ENCODE measurements around the gene MAGEH1.
"Not testable (repeated sequence)": the region's sequence is repeated elsewhere in the genome, so short reads cannot be mapped to it uniquely, and the experiment has no call there.

MAGEH1 gene

GRCh38 chrX:55451990-55452832 lies at the start of gene MAGEH1:
Gene MAGEH1 (plus strand): TSS chrX:55452127. CDS start chrX:55452375, 248 bp downstream.
- Histone ChIP-seq H3K4me1 (ENCODE audit: control insufficient read depth, insufficient read depth, low read length) (no peaks in the 10 kb centered on the region), H3K9ac (ENCODE audit: low read length in 2 of 2) (peak within 1 kb of the TSS; percentile 75 to 78), H3K36me3 (ENCODE audit: control insufficient read depth in 2 of 2, insufficient read depth in 2 of 2, low read length in 2 of 2) (no peaks in the 10 kb centered on the region), H3K4me3 (ENCODE audit: low read length in 2 of 2) (peak within 1 kb of the TSS; percentile 64 to 80), H3K9me3 (ENCODE audit: control insufficient read depth in 2 of 2, low read length in 2 of 2) (no peaks in the 10 kb centered on the region), H3K27ac (ENCODE audit: low read length) (peak within 1 kb of the TSS; percentile 69), H3K27me3 (ENCODE audit: control insufficient read depth in 1 of 2, insufficient read depth in 2 of 2, low read length in 2 of 2) (no peaks in the 10 kb centered on the region)

GRCh38 chrX:55427079-55427478 lies 24.8 kb upstream of the MAGEH1 start:
- not testable (repeated sequence) for H3K9me3 ChIP-seq (ENCODE audit: control insufficient read depth in 2 of 2, low read length in 2 of 2); H3K4me3 ChIP-seq (ENCODE audit: low read length in 2 of 2); H3K36me3 ChIP-seq (ENCODE audit: control insufficient read depth in 2 of 2, insufficient read depth in 2 of 2, low read length in 2 of 2); H3K27ac ChIP-seq (ENCODE audit: low read length); H3K9ac ChIP-seq (ENCODE audit: low read length in 2 of 2); H3K4me1 ChIP-seq (ENCODE audit: control insufficient read depth, insufficient read depth, low read length); H3K27me3 ChIP-seq (ENCODE audit: control insufficient read depth in 1 of 2, insufficient read depth in 2 of 2, low read length in 2 of 2)

GRCh38 chrX:55443468-55443867 lies 8.5 kb upstream of the MAGEH1 start:
- not testable (repeated sequence) for H3K9me3 ChIP-seq (ENCODE audit: control insufficient read depth in 2 of 2, low read length in 2 of 2); H3K9ac ChIP-seq (ENCODE audit: low read length in 2 of 2); H3K36me3 ChIP-seq (ENCODE audit: control insufficient read depth in 2 of 2, insufficient read depth in 2 of 2, low read length in 2 of 2); H3K4me1 ChIP-seq (ENCODE audit: control insufficient read depth, insufficient read depth, low read length); H3K4me3 ChIP-seq (ENCODE audit: low read length in 2 of 2); H3K27me3 ChIP-seq (ENCODE audit: control insufficient read depth in 1 of 2, insufficient read depth in 2 of 2, low read length in 2 of 2); H3K27ac ChIP-seq (ENCODE audit: low read length)

- Histone ChIP-seq H3K36me3 (ENCODE audit: control insufficient read depth in 2 of 2, insufficient read depth in 2 of 2, low read length in 2 of 2) (no peaks in the 10 kb centered on the region), H3K4me3 (ENCODE audit: low read length in 2 of 2) (no peak overlapping the region), H3K27ac (ENCODE audit: low read length) (no peak overlapping the region), H3K9me3 (ENCODE audit: control insufficient read depth in 2 of 2, low read length in 2 of 2) (no peaks in the 10 kb centered on the region), H3K4me1 (ENCODE audit: control insufficient read depth, insufficient read depth, low read length) (no peaks in the 10 kb centered on the region), H3K9ac (ENCODE audit: low read length in 2 of 2) (no peak overlapping the region), H3K27me3 (ENCODE audit: control insufficient read depth in 1 of 2, insufficient read depth in 2 of 2, low read length in 2 of 2) (no peaks in the 10 kb centered on the region)
These were observed 1.7 kb upstream of the MAGEH1 start for GRCh38 chrX:55450259-55450658.

- H3K9ac ChIP-seq (ENCODE audit: low read length in 2 of 2): peak overlapping the region; percentile 68 to 78
- H3K27ac ChIP-seq (ENCODE audit: low read length): peak overlapping the region; percentile 69
- no peaks in the 10 kb centered on the region for H3K9me3 ChIP-seq (ENCODE audit: control insufficient read depth in 2 of 2, low read length in 2 of 2)
- H3K27me3 ChIP-seq (ENCODE audit: control insufficient read depth in 1 of 2, insufficient read depth in 2 of 2, low read length in 2 of 2): no peaks in the 10 kb centered on the region
- H3K36me3 ChIP-seq (ENCODE audit: control insufficient read depth in 2 of 2, insufficient read depth in 2 of 2, low read length in 2 of 2): no peaks in the 10 kb centered on the region
- no peaks in the 10 kb centered on the region for H3K4me1 ChIP-seq (ENCODE audit: control insufficient read depth, insufficient read depth, low read length)
- peak overlapping the region; percentile 64 to 80 for H3K4me3 ChIP-seq (ENCODE audit: low read length in 2 of 2)
These were observed 786 bp upstream of the MAGEH1 start for GRCh38 chrX:55451141-55451540.

- no peaks in the 10 kb centered on the region for H3K4me1 ChIP-seq (ENCODE audit: control insufficient read depth, insufficient read depth, low read length)
- H3K36me3 ChIP-seq (ENCODE audit: control insufficient read depth in 2 of 2, insufficient read depth in 2 of 2, low read length in 2 of 2): no peaks in the 10 kb centered on the region
- H3K27me3 ChIP-seq (ENCODE audit: control insufficient read depth in 1 of 2, insufficient read depth in 2 of 2, low read length in 2 of 2): no peaks in the 10 kb centered on the region
- H3K9me3 ChIP-seq (ENCODE audit: control insufficient read depth in 2 of 2, low read length in 2 of 2): no peaks in the 10 kb centered on the region
- peak overlapping the region; percentile 68 to 78 for H3K9ac ChIP-seq (ENCODE audit: low read length in 2 of 2)
- H3K27ac ChIP-seq (ENCODE audit: low read length): peak overlapping the region; percentile 69
- H3K4me3 ChIP-seq (ENCODE audit: low read length in 2 of 2): peak overlapping the region; percentile 64 to 80
These were observed 319 bp upstream of the MAGEH1 start for GRCh38 chrX:55451626-55451989.

GRCh38 chrX:55452833-55453124 lies 852 bp downstream of the MAGEH1 start:
- Histone ChIP-seq H3K4me1 (ENCODE audit: control insufficient read depth, insufficient read depth, low read length) (no peaks in the 10 kb centered on the region), H3K4me3 (ENCODE audit: low read length in 2 of 2) (peak overlapping the region; percentile 64 to 80), H3K36me3 (ENCODE audit: control insufficient read depth in 2 of 2, insufficient read depth in 2 of 2, low read length in 2 of 2) (no peaks in the 10 kb centered on the region), H3K27ac (ENCODE audit: low read length) (peak overlapping the region; percentile 69), H3K9ac (ENCODE audit: low read length in 2 of 2) (peak overlapping the region; percentile 75 to 78), H3K9me3 (ENCODE audit: control insufficient read depth in 2 of 2, low read length in 2 of 2) (no peaks in the 10 kb centered on the region), H3K27me3 (ENCODE audit: control insufficient read depth in 1 of 2, insufficient read depth in 2 of 2, low read length in 2 of 2) (no peaks in the 10 kb centered on the region)

- H3K4me1 ChIP-seq (ENCODE audit: control insufficient read depth, insufficient read depth, low read length); H3K9me3 ChIP-seq (ENCODE audit: control insufficient read depth in 2 of 2, low read length in 2 of 2); H3K9ac ChIP-seq (ENCODE audit: low read length in 2 of 2); H3K36me3 ChIP-seq (ENCODE audit: control insufficient read depth in 2 of 2, insufficient read depth in 2 of 2, low read length in 2 of 2); H3K27me3 ChIP-seq (ENCODE audit: control insufficient read depth in 1 of 2, insufficient read depth in 2 of 2, low read length in 2 of 2); H3K4me3 ChIP-seq (ENCODE audit: low read length in 2 of 2); H3K27ac ChIP-seq (ENCODE audit: low read length): not testable (repeated sequence)
These were observed 3.8 kb downstream of the MAGEH1 start for GRCh38 chrX:55455708-55456107.

GRCh38 chrX:55459426-55459825 lies 7.5 kb downstream of the MAGEH1 start:
- H3K36me3 ChIP-seq (ENCODE audit: control insufficient read depth in 2 of 2, insufficient read depth in 2 of 2, low read length in 2 of 2); H3K9ac ChIP-seq (ENCODE audit: low read length in 2 of 2); H3K4me3 ChIP-seq (ENCODE audit: low read length in 2 of 2); H3K9me3 ChIP-seq (ENCODE audit: control insufficient read depth in 2 of 2, low read length in 2 of 2); H3K27ac ChIP-seq (ENCODE audit: low read length); H3K4me1 ChIP-seq (ENCODE audit: control insufficient read depth, insufficient read depth, low read length); H3K27me3 ChIP-seq (ENCODE audit: control insufficient read depth in 1 of 2, insufficient read depth in 2 of 2, low read length in 2 of 2): not testable (repeated sequence)

- H3K4me1 ChIP-seq (ENCODE audit: control insufficient read depth, insufficient read depth, low read length); H3K9me3 ChIP-seq (ENCODE audit: control insufficient read depth in 2 of 2, low read length in 2 of 2); H3K4me3 ChIP-seq (ENCODE audit: low read length in 2 of 2); H3K27ac ChIP-seq (ENCODE audit: low read length); H3K36me3 ChIP-seq (ENCODE audit: control insufficient read depth in 2 of 2, insufficient read depth in 2 of 2, low read length in 2 of 2); H3K9ac ChIP-seq (ENCODE audit: low read length in 2 of 2); H3K27me3 ChIP-seq (ENCODE audit: control insufficient read depth in 1 of 2, insufficient read depth in 2 of 2, low read length in 2 of 2): not testable (repeated sequence)
These were observed 8.0 kb downstream of the MAGEH1 start for GRCh38 chrX:55459926-55460325.

GRCh38 chrX:55464050-55464449 lies 12.1 kb downstream of the MAGEH1 start:
- H3K9ac ChIP-seq (ENCODE audit: low read length in 2 of 2); H3K27me3 ChIP-seq (ENCODE audit: control insufficient read depth in 1 of 2, insufficient read depth in 2 of 2, low read length in 2 of 2); H3K4me1 ChIP-seq (ENCODE audit: control insufficient read depth, insufficient read depth, low read length); H3K36me3 ChIP-seq (ENCODE audit: control insufficient read depth in 2 of 2, insufficient read depth in 2 of 2, low read length in 2 of 2); H3K9me3 ChIP-seq (ENCODE audit: control insufficient read depth in 2 of 2, low read length in 2 of 2); H3K4me3 ChIP-seq (ENCODE audit: low read length in 2 of 2); H3K27ac ChIP-seq (ENCODE audit: low read length): not testable (repeated sequence)
